GM18907 (cell line): ENCODE measurements around the gene FARSB.
A peak's percentile ranks its signal among the peaks of the same experiment; 100 is the strongest.
"Not testable (repeated sequence)": the region's sequence is repeated elsewhere in the genome, so short reads cannot be mapped to it uniquely, and the experiment has no call there.

Experiments
- ATAC-seq: cut with Tn5 transposase; IDR thresholded peaks from one replicate; pipeline ENCODE4 v1.9.1; 2021; ENCODE audit warnings: mild to moderate bottlenecking, moderate library complexity; ENCODE audit not compliant: unreplicated experiment

The FARSB gene

DNA sequence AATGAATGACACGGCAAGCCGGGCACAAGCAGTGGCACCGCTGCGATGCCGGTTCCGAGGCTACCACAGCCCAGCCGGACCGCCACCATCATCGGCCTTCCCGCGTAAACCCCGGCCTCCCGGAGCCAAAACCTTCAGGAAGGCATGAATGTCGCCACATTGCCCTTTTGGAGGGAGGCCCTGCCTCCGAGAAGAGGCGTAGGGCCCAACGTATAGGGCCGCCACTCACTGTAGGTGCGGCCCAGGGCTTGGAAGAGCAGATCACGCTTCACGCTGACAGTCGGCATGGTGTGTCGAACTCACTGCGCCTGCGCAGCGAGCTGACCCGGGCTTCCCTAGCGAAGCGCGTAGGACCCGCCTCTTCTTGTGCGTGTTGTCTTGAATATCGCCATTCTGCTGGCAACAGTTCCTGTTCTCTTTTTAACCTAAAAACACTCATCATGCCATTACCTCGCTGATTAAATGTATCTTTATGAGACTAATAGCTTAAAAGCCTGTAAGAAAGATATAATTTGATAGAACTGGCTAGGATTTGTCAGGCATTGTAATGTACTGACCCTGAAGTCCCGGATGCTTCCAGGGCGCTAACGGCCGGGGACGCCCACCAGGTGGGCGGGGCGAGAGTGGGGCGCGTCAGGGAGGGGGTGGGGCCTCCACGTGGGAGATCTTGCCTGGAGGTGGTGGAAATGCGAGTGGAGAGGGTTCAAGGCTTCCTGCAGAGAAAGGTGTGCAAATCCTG, at the start of gene FARSB:
FARSB (minus strand) TSS at position 306 of the 739 bp plus-strand sequence; CDS start at position 287, 19 bp downstream.
- ATAC-seq, result peak; percentile 94

DNA sequence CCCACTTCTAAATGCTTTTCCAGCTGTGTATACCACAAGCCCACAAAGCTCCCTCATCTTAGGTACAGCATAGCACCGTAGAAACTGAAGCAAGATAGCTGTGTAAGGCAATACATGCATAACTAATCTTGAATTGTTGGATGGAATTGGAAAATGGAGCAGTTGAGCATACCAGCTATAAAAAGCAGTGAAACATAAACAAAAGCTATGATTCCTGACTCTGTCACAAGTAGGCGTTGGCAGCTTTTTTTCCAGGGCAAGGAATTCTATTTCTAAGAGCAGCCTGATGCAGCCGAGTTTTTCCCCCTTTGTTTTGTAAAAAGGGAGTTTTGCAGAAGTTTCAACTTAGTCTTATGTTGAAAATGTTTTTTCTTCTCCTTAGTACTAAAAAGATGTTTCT, 48.0 kb upstream of the FARSB start:
- no peak for ATAC-seq

DNA sequence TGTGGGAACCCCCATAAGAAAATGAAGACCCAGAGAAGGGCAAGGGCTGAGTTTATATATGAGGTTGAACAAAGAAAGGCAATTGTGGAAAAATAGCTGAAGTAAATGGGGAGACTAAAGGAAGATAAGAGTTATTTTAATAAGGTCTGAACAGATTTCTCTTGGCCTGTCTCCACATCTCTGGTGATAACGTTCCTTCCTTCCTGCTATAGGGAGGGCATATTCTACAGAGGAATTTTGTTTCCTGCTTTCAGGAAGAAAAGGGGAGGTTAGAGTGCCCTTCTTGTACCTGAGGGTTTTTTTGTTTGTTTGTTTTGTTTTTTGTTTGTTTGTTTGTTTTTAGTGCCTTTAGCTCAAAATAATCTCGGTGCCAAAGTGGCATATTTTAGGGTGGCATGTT, 47.2 kb upstream of the FARSB start:
- no peak for ATAC-seq

DNA sequence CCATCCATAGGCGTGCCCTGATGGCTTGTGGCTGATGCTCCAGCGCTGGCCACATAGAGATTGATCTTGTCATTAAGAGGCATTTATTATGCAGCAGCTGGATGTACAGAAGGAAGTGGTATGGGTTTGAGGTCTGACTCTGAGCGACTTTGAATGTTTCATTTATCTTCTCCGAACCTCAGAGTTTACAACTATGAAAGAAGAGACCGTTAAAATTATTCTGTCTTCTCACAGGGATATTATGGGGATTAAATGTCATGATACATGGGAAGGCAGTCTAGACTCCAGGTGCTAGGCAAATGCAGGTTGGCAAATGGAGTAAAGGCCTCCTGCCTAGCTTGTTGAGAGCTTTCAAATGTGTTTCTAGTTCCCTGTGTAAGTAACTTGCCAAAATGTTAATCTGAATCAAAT, 45.8 kb upstream of the FARSB start:
- ATAC-seq, result peak; percentile 67

DNA sequence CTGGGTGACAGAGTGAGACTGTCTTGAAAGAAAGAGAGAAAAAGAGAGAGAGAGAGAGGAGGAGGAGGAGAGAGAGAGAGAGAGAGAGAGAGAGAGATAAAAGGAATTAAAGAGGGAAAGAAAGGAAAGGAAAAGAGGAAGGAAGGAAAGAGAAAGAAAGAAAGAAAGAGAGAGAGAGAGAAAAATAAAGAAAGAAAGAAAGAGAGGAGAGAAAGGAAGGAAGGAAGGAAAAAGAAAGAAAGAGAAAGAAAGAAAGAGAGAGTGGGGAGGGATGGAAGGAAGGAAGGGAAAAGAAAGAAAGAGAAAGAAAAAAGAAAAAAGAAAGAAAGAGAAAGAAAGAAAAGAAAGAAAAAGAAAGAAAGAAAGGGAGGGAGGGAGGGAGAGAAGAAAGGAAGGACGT, 45.3 kb upstream of the FARSB start:
- ATAC-seq, result no peak

DNA sequence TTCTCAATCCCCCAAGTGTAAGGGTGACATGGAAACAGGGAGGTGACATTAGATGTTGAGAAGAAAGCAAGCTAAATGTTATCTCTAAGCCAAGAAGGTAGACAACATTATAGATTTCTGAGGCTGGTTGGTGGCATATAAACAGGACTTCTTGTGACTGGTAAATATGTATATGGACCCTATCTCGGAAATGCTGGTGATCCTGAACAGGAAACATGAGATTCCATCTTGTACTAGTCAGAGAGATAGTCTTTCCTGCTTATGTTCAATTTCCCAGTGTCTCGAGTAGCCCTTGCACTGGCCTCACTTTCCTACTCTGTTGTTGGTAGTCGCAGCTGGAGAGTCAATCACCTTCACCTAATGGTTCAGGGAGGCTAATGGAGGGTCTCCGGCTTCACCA, 42.4 kb upstream of the FARSB start:
- no peak for ATAC-seq

DNA sequence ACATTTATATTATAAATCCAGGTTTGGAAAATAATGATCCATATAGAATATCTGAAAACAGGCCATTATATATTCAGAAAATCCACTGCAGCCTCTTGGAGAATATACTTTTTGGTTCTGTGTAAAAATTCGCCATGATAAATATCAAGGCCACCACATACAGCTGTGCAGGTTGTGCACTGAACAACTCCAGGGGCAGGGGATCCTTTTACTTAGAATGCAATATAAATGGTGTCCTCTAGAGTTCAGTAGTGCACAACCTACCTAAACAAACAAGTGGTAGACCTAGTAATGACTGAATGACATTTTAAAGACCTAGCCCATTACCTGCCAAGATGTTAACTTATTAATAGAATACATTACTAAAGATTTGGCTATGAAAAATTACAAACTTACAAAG, 37.9 kb upstream of the FARSB start:
- ATAC-seq, result no peak

DNA sequence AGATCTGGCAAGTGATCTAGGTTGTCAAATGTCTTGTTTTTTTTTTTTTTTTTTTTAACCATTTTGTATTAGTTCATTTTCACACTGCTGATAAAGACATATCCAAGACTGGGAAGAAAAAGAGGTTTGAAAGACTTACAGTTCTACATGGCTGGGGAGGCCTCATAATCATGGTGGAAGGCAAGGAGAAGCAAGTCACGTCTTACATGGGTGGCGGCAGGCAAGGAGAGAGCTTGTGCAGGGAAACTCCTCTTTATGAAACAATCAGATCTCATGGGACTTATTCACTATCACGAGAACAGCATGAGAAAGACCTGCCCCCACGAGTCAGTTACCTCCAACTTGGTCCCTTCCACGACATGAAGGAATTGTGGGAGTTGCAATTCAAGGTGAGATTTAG, 37.5 kb upstream of the FARSB start:
- not testable (repeated sequence) for ATAC-seq

DNA sequence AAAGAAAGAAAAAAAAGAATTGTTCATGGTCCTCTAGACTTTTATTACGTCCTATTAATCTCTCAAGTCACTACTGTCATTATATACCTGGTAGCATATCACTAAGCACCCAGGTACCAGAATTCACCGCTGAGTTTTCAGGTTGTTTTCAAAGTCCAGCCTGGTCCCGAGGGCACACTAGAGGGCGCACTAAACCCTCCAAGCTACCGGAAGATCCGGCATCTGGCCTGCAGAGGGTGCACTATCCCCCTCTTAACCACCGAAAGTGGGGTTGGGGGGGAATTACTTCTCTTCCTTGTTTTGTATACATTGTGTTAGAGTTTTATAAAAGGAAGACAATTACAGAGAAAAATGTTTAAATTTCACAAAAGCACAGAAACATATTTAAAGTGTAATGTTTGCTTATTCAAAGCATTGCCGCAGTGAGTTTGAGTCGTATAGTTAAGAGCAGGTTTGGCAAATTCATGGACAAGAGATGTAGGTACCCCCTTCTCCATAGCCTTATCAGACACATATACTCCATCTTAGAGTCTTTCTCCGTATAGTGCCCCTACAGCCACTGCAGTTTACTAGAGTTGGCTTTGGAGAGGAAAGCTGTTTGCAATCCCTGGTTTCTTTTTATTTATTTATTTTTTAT, 34.8 kb upstream of the FARSB start:
- peak; percentile 96 for ATAC-seq

DNA sequence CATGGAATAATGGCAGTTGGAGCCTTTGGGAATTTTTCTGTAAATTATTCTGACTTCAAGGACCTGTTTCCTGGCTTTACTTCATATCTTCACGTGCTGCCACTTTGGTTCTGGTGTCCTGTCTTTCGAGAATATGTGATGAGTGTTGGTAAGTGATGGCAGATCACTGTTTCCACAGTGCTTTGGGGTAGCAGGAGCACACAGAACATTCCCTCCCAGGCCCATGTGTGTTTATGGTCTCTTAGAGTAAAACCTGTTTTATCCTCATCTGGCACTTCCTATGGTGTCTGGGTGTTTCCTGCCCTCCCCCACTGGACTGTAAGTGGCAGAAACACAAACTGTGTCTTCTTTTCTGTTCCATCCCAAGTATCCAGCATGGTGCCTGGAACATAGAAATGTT, 33.4 kb upstream of the FARSB start:
- no peak for ATAC-seq

DNA sequence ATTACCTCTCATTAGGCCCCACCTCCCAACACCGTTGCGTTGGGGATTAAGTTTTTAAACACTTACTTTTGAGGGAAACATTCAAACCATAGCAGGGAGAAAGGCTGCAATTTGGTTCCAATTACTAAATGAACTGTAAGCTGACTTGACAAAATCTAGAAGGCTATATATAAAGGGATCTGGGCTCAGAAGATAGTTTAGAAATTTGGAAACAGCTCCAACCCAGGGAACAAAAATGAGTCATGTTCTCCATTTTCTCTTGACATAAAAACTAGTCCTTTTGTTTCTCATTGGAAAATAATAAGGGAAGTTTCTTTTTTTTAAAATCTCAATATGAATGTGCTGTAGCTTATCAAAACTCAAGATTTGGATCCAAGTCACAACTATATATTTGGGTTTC, 33.0 kb upstream of the FARSB start:
- no peak for ATAC-seq

DNA sequence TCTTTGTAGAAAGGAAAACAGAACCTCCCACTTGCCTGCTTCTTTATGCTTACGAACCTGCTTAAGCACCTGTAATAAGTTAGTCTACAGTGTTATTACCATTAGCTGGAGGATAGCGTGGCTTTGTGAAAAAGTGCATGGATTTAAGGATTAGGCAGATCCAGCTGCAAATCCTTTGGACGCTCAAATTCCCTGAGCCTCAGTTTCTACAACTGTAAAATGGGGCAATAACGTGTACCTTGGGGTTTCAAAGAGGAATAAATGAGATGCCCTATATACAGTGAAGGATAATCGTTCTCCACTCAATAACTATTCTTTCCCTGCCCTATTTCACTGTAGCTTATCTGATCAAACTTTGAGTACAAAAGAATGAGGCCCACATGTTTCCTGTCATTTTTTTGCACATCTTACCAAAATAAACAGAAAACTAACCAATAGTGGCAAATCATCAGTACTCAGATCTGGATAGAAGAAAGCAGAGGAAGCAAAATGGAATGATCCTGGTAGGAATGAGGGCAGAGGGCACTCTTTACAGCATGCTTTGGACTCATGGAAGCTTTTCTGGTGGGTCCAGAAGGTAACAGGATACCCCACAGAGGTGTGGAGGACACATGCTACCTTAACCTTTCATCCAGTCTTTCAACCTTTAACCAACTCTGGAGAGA, 30.3 kb upstream of the FARSB start:
- no peak for ATAC-seq

DNA sequence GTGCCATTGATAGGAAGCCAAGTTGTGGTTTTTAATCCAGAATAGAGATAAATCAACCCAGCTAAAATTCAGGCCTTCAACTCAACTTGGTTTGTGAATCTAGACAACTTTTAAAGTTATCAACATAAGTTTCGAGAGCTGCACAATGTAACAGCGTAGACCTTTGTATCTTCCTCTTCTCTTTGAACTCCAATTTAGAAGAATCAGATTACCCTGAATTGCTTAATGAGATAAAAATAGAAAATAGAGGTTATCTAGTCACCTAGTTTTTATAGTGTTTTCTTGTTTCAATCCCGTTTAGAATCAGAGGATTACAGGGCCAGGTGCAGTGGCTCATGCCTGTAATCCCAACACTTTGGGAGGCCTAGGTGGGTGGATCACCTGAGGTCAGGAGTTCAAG, 27.9 kb upstream of the FARSB start:
- ATAC-seq, result no peak

DNA sequence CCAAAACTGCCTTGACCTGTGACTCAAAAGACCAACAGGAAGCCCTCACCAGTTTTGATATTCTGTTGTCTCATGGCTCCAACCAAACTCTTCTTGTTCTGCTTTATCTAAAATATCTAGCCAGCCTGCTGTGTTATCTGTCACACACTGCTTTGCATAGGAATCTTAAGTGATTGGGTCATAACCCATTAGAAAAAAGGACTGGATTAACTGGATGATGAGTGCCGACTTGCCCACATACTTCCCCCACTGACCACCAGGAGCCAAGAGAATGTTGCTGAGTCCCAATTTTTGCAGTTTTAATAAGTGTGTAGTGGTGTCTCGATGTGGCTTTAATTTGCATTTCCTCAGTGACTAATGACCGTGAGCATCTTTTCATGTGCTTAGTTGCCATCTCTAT, 22.1 kb upstream of the FARSB start:
- ATAC-seq, result no peak

DNA sequence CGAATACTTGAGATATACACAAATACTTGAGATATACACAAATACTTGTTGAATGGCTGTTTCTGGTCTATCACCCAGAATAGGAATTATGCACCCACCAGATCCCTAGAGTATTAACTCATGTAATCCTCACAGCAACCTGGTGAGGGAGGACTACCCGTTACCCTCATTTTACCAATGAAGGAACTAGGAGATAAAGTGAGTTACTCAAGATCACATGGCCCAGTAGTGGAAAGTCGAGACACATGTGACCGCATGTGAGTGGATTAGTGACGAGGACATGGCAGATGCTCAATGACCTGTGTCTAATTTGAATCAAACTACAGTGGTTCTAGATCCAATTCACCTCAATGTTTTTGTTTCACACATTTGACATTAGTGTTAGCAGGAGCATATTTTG, 18.0 kb upstream of the FARSB start:
- no peak for ATAC-seq

DNA sequence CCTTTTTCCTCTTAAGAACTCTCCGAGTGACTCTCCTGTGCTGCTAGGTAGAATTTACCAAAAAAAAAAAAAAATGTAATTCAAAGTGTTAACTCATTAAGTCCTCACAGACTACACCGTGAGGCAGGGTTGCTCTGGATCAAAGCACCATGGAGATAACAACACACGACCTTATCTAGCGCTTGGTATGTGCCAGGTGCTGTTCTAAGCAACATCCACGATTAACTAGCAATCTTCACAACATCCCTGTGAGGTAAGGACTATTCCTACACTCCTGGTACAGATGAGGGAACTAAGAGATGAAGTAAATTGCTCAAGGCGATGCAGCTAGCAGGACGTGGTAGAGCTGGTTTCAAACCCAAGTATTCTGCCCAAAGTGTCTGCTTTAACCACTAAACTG, 17.4 kb upstream of the FARSB start:
- ATAC-seq, result no peak

DNA sequence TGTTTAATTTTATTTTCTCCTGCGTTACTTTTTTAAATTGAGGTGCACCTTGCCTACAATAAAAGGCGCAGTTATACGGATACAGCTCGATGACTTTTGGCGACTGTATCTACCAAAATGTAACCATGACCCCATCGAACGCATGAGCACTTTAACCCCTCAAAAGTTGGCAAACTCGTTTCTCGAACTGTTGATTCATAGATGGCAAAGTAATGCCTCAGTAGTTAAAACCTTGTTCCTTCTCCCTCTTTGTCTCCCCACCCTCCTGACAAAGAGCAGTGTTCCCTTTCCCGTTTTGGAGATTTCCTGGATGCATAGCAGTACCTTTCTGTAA, 16.1 kb upstream of the FARSB start:
- ATAC-seq, result no peak

DNA sequence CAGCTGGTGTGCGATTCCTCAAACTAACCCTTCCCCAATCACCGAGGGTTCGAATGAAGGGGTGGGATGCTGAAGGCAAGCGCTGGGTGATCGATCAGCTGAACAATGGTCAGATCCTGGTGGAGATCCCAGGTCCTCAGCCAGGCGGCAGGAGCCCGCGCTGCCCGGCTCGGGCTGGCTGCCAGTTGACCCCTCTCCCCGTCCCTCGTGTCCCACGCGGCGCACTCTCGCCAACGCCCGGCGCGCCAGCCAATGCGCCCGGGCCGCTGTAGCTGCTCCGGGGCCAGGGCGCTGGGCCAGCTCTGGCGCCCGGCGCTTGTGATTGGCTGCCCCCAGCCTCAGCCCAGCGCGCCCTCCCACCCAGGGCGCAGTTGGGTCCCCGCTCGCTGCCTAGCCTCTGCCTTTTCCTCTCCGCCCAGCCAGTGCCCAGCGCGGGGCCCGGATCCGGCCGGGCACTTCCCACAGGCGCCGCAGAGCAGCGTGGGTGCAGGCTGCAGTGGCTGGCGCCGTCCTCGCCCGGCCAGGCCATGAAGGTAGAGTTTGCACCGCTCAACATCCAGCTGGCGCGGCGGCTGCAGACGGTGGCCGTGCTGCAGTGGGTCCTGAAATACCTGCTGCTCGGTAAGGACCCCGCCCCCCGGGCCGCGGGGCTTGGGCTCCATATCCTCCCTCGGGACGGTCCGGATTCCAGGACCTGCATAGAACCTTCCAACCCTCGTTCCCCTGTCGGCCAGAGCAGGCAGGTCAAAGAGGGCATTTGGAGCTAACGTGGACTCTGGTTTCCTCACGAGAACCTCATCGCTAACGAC, 15.6 kb upstream of the FARSB start, which contains the start of gene MOGAT1:
MOGAT1 (plus strand) TSS at position 400 of the 809 bp plus-strand sequence; CDS start at position 528, 128 bp downstream.
- ATAC-seq, result no peak

DNA sequence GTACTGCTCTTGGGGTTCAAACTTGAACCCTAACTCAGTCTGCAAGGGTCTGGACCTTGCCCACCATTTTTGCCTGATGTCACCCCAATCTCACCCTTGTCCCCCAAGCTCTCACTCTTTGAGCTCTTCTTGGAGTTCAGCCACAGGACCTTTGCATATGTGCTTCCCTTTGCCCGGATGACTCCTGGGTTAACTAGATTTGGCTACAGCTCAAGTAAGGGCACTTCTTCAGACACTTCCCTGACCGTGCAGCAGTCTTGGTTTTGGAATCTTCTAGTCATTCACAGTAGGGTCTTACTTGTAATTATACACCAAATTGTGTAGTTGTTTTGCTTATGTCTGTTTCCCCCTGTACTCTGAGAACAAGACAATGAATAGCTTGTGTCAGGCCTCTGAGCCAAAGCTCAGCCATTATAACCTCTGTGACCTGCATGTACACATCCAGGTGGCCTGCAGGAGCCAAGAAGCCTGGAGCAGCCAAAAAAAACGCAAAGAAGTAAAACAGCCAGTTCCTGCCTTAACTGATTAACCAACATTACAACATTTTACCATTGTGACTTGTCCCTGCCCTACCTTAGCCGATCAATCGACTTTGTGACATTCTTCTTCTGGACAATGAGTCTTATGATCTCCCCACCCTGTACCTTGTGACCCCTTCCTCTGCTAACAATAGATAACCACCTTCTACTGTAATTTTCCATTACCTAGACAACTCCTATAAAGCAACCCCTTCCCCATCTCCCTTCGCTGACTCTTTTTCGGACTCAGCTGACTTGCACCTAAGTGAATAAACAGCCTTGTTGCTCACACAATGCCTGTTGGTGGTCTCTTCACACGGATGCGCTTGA, 14.5 kb upstream of the FARSB start:
- ATAC-seq, result no peak

DNA sequence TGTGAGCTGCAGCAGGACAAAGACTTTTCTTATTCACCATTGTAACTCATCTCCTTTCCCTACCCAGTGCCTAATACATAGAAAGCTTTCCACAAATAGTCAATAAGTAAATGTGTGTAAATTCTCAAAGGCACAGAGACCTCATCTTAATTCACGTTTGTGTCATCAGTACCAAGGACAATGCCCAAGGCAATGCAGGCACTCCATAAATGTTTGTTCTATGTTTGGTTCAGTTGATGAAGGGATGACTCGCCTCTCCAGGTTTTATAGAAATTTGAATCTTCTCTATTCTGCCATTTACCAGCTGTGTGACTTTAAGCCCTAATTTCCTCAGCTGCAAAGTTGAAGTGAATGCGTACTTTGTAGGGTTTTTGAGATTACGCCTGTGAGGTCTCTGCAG, 13.5 kb upstream of the FARSB start:
- ATAC-seq, result no peak
